HEK293 (cell line): ENCODE data around the gene ALDOA.

Experiments used
- SETDB1 ChIP-seq: IDR thresholded peaks from one replicate; pipeline ENCODE4 v1.6.1; 2017; ENCODE audit warnings: mild to moderate bottlenecking, low read length, moderate library complexity, mixed read lengths; ENCODE audit not compliant: insufficient read length
- ZFHX2 ChIP-seq: fragments of 450-650 bp; formaldehyde crosslinking; conservative IDR thresholded peaks from 2 replicates; pipeline ENCODE4 v1.5.1; 2016; ENCODE audit warnings: missing biosample characterization, missing genetic modification characterization
- ZNF138 ChIP-seq: fragments of 450-650 bp; formaldehyde crosslinking; IDR thresholded peaks from 2 replicates; pipeline ENCODE4 v1.5.1; 2016; ENCODE audit warnings: missing biosample characterization, missing genetic modification characterization, borderline replicate concordance
- ZNF24 ChIP-seq: fragments of 450-650 bp; formaldehyde crosslinking; IDR thresholded peaks from 2 replicates; pipeline ENCODE4 v1.5.1; 2016; ENCODE audit warnings: missing biosample characterization, missing genetic modification characterization
- ZNF426 ChIP-seq: fragments of 450-650 bp; formaldehyde crosslinking; IDR thresholded peaks from 2 replicates; pipeline ENCODE4 v1.5.1; 2017; ENCODE audit warnings: missing biosample characterization, missing genetic modification characterization, mild to moderate bottlenecking, inconsistent platforms, moderate library complexity
- ZNF514 ChIP-seq: fragments of 450-650 bp; formaldehyde crosslinking; IDR thresholded peaks from 2 replicates; pipeline ENCODE4 v1.5.1; 2016; ENCODE audit warnings: missing biosample characterization, missing genetic modification characterization
- ZNF677 ChIP-seq: fragments of 450-650 bp; IDR thresholded peaks from 2 replicates; pipeline ENCODE4 v1.5.0; 2018; ENCODE audit warnings: missing biosample characterization, mild to moderate bottlenecking, missing genetic modification characterization, moderate library complexity
- TF ChIP-seq, protein P1 (sequence below): fragments of 450-650 bp; formaldehyde crosslinking; IDR thresholded peaks from 2 replicates; pipeline ENCODE4 v1.5.1; 2016; ENCODE audit warnings: missing biosample characterization, missing genetic modification characterization, low read depth
- TF ChIP-seq, protein P2 (sequence below): fragments of 450-650 bp; formaldehyde crosslinking; IDR thresholded peaks from 2 replicates; pipeline ENCODE4 v1.5.1; 2016; ENCODE audit warnings: missing biosample characterization, missing genetic modification characterization
- TF ChIP-seq, protein P3 (sequence below): fragments of 450-650 bp; formaldehyde crosslinking; IDR thresholded peaks from 2 replicates; pipeline ENCODE4 v1.5.1; 2016; ENCODE audit warnings: missing biosample characterization, missing genetic modification characterization
- TF ChIP-seq, protein P4 (sequence below): fragments of 450-650 bp; formaldehyde crosslinking; IDR thresholded peaks from 2 replicates; pipeline ENCODE4 v1.5.1; 2016; ENCODE audit warnings: missing biosample characterization, missing genetic modification characterization
- TF ChIP-seq, protein P5 (sequence below): fragments of 450-650 bp; formaldehyde crosslinking; IDR thresholded peaks from 2 replicates; pipeline ENCODE4 v1.5.1; 2016; ENCODE audit warnings: missing biosample characterization, missing genetic modification characterization

DNA sequence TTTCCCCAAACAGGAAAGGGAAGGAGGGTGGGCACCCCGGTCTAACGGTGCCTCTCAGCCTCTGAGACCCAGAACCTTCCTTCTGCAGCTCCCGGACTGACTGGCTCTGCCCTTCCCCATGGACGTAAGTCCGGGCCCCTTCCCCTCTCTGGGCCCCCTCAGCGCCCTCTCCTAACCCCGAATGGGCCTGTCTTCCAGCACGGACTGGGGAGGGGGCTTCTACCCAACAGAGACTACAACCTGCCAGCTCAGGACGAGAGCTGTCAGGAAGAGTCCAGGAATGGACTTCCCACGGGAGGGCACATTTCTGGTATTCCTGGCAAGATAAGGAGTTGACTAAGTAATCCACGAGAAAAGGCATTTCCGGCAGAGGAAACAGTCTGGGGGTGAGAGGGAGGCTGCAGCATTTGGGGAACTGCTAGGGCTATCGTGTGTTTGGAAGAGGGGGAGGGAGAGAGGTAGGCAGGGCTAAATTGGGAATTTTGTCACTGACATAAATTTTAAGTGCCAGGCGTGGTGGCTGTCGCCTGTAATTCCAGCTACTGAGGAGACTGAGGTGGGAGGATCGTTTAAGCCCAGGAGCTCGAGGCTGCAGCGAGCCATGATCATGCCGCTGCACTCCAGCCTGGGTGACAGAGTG, 12.1 kb upstream of the ALDOA start:
- TF ChIP-seq, protein P1, sequence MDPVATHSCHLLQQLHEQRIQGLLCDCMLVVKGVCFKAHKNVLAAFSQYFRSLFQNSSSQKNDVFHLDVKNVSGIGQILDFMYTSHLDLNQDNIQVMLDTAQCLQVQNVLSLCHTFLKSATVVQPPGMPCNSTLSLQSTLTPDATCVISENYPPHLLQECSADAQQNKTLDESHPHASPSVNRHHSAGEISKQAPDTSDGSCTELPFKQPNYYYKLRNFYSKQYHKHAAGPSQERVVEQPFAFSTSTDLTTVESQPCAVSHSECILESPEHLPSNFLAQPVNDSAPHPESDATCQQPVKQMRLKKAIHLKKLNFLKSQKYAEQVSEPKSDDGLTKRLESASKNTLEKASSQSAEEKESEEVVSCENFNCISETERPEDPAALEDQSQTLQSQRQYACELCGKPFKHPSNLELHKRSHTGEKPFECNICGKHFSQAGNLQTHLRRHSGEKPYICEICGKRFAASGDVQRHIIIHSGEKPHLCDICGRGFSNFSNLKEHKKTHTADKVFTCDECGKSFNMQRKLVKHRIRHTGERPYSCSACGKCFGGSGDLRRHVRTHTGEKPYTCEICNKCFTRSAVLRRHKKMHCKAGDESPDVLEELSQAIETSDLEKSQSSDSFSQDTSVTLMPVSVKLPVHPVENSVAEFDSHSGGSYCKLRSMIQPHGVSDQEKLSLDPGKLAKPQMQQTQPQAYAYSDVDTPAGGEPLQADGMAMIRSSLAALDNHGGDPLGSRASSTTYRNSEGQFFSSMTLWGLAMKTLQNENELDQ (tag by site-specific recombination): no peak
- TF ChIP-seq, protein P2, sequence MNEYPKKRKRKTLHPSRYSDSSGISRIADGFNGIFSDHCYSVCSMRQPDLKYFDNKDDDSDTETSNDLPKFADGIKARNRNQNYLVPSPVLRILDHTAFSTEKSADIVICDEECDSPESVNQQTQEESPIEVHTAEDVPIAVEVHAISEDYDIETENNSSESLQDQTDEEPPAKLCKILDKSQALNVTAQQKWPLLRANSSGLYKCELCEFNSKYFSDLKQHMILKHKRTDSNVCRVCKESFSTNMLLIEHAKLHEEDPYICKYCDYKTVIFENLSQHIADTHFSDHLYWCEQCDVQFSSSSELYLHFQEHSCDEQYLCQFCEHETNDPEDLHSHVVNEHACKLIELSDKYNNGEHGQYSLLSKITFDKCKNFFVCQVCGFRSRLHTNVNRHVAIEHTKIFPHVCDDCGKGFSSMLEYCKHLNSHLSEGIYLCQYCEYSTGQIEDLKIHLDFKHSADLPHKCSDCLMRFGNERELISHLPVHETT (tag by site-specific recombination): no peak
- no peak for TF ChIP-seq ZNF426
- no peak; the same call in 1 of the 2 replicates for TF ChIP-seq ZNF24 (tag by site-specific recombination)
- TF ChIP-seq ZFHX2 (tag by site-specific recombination): peak; percentile 78
- TF ChIP-seq, protein P3, sequence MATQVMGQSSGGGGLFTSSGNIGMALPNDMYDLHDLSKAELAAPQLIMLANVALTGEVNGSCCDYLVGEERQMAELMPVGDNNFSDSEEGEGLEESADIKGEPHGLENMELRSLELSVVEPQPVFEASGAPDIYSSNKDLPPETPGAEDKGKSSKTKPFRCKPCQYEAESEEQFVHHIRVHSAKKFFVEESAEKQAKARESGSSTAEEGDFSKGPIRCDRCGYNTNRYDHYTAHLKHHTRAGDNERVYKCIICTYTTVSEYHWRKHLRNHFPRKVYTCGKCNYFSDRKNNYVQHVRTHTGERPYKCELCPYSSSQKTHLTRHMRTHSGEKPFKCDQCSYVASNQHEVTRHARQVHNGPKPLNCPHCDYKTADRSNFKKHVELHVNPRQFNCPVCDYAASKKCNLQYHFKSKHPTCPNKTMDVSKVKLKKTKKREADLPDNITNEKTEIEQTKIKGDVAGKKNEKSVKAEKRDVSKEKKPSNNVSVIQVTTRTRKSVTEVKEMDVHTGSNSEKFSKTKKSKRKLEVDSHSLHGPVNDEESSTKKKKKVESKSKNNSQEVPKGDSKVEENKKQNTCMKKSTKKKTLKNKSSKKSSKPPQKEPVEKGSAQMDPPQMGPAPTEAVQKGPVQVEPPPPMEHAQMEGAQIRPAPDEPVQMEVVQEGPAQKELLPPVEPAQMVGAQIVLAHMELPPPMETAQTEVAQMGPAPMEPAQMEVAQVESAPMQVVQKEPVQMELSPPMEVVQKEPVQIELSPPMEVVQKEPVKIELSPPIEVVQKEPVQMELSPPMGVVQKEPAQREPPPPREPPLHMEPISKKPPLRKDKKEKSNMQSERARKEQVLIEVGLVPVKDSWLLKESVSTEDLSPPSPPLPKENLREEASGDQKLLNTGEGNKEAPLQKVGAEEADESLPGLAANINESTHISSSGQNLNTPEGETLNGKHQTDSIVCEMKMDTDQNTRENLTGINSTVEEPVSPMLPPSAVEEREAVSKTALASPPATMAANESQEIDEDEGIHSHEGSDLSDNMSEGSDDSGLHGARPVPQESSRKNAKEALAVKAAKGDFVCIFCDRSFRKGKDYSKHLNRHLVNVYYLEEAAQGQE: no peak
- no peak for TF ChIP-seq ZNF677 (tag by site-specific recombination)
- no peak for TF ChIP-seq ZNF138 (tag by site-specific recombination)
- TF ChIP-seq, protein P4, sequence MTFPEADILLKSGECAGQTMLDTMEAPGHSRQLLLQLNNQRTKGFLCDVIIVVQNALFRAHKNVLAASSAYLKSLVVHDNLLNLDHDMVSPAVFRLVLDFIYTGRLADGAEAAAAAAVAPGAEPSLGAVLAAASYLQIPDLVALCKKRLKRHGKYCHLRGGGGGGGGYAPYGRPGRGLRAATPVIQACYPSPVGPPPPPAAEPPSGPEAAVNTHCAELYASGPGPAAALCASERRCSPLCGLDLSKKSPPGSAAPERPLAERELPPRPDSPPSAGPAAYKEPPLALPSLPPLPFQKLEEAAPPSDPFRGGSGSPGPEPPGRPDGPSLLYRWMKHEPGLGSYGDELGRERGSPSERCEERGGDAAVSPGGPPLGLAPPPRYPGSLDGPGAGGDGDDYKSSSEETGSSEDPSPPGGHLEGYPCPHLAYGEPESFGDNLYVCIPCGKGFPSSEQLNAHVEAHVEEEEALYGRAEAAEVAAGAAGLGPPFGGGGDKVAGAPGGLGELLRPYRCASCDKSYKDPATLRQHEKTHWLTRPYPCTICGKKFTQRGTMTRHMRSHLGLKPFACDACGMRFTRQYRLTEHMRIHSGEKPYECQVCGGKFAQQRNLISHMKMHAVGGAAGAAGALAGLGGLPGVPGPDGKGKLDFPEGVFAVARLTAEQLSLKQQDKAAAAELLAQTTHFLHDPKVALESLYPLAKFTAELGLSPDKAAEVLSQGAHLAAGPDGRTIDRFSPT: no peak
- TF ChIP-seq, protein P5, sequence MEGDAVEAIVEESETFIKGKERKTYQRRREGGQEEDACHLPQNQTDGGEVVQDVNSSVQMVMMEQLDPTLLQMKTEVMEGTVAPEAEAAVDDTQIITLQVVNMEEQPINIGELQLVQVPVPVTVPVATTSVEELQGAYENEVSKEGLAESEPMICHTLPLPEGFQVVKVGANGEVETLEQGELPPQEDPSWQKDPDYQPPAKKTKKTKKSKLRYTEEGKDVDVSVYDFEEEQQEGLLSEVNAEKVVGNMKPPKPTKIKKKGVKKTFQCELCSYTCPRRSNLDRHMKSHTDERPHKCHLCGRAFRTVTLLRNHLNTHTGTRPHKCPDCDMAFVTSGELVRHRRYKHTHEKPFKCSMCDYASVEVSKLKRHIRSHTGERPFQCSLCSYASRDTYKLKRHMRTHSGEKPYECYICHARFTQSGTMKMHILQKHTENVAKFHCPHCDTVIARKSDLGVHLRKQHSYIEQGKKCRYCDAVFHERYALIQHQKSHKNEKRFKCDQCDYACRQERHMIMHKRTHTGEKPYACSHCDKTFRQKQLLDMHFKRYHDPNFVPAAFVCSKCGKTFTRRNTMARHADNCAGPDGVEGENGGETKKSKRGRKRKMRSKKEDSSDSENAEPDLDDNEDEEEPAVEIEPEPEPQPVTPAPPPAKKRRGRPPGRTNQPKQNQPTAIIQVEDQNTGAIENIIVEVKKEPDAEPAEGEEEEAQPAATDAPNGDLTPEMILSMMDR (tag by site-specific recombination): no peak
- TF ChIP-seq ZNF514 (tag by site-specific recombination): no peak
- no peak for TF ChIP-seq SETDB1
